ENCODE results near the gene NIPSNAP2. TPM values are rescaled to one million over a fixed set of nuclear protein-coding genes. Genes with fewer than 3 reads are reported as not detected.
"Not testable (repeated sequence)": the region's sequence is repeated elsewhere in the genome, so short reads cannot be mapped to it uniquely, and the experiment has no call there.

Gene NIPSNAP2
- total and polyA plus RNA-seq, 5 experiments from 2014 or later: 27.6 to 47.9 (median 36.3) TPM

DNA sequence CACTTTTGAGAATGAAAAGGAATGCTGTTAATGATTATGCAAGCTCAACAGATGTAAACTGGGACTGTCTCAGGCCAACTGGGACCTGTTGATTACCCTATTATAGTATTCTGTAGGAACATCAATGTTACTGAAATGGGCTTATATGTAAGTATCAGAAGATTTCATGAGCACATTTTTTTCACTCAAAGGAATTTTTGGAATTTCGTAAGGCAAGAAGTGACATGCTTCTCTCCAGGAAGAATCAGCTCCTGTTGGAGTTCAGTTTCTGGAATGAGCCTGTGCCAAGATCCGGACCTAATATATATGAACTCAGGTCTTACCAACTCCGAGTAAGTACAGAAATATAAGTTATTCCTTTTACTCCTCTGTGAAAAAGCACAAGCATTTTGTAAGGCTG lies 19.2 kb downstream of the NIPSNAP2 start:
- ATAC-seq (no peak), DNase-seq (no peak)
- Mint-ChIP-seq H3K4me1 (peaks cover 0 to 7% (median under 1%) of the 10 kb centered on the region in 4 donors), H3K4me3 (no peak overlapping the region), H3K27me3 (no peaks in the 10 kb centered on the region), H3K36me3 (peaks cover 0 to 85% (median 30%) of the 10 kb centered on the region in 3 donors), H3K27ac (no peak overlapping the region), H3K9me3 (no peaks in the 10 kb centered on the region)
- POLR2A ChIA-PET: no interaction called here

DNA sequence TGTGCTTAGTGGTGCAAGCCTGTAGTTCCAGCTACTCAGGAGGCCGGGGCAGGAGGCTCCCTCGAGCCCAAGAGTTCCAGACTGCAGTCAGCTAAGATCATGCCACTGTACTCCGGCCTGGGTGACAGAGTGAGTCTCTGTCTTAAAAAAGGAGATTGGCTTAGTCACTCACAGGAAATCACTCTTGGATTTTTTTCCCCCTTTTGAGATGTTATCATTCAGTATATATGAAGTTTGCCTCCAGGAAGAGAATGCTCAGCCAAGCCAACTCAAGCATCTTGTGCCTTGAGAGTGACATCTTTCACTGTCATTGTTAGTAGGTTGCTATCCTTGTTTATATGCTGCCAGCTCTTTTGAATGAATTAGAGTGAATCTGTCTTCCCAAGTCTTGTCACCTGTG lies 28.0 kb downstream of the NIPSNAP2 start:
- no peaks in the 10 kb centered on the region for H3K27me3 Mint-ChIP-seq
- no peak for DNase-seq
- POLR2A ChIA-PET: no interaction called here
- peaks cover 0 to 78% (median 16%) of the 10 kb centered on the region in 3 donors for H3K36me3 Mint-ChIP-seq
- no peaks in the 10 kb centered on the region for H3K4me1 Mint-ChIP-seq
- H3K27ac Mint-ChIP-seq: peak overlapping the region in 1 of 10 donors; percentile 66
- H3K9me3 Mint-ChIP-seq: no peaks in the 10 kb centered on the region
- H3K4me3 Mint-ChIP-seq: no peak overlapping the region
- no peak for ATAC-seq

GRCh38 chr7:55996856-55997500 lies 32.6 kb downstream of the NIPSNAP2 start:
- POLR2A ChIA-PET: no interaction called here
- Mint-ChIP-seq H3K4me3 (no peak overlapping the region), H3K36me3 (peaks cover 0 to 70% (median 20%) of the 10 kb centered on the region in 3 donors), H3K27me3 (no peaks in the 10 kb centered on the region), H3K9me3 (no peaks in the 10 kb centered on the region), H3K4me1 (peaks cover 0 to 4% (median 0%) of the 10 kb centered on the region in 4 donors), H3K27ac (peak overlapping the region in 1 of 10 donors; percentile 55)
- no peak for ATAC-seq
- no peak for DNase-seq

GRCh38 chr7:56003749-56004148 lies 39.4 kb downstream of the NIPSNAP2 start:
- Mint-ChIP-seq H3K4me1 (peaks cover 0 to 4% (median 0%) of the 10 kb centered on the region in 4 donors), H3K4me3 (no peak overlapping the region), H3K27ac (no peak overlapping the region), H3K27me3 (no peaks in the 10 kb centered on the region), H3K9me3 (no peaks in the 10 kb centered on the region), H3K36me3 (peaks cover 0 to 17% (median 6%) of the 10 kb centered on the region in 3 donors)
- ATAC-seq: no peak
- no peak for DNase-seq
- POLR2A ChIA-PET: no interaction called here

- POLR2A ChIA-PET: no interaction called here
- no peak for DNase-seq
- H3K4me3 Mint-ChIP-seq: no peak overlapping the region
- no peaks in the 10 kb centered on the region for H3K4me1 Mint-ChIP-seq
- no peak for ATAC-seq
- no peaks in the 10 kb centered on the region for H3K9me3 Mint-ChIP-seq
- no peak overlapping the region for H3K27ac Mint-ChIP-seq
- no peaks in the 10 kb centered on the region for H3K27me3 Mint-ChIP-seq
- H3K36me3 Mint-ChIP-seq: peaks cover 0 to 12% (median 6%) of the 10 kb centered on the region in 3 donors
Observed at GRCh38 chr7:56007167-56007652, 42.8 kb downstream of the NIPSNAP2 start.

GRCh38 chr7:56007891-56008290 lies 43.5 kb downstream of the NIPSNAP2 start:
- Mint-ChIP-seq H3K4me3 (no peak overlapping the region), H3K27me3 (no peaks in the 10 kb centered on the region), H3K9me3 (no peaks in the 10 kb centered on the region), H3K4me1 (no peaks in the 10 kb centered on the region), H3K27ac (no peak overlapping the region), H3K36me3 (peaks cover 0 to 12% (median 6%) of the 10 kb centered on the region in 3 donors)
- POLR2A ChIA-PET: interaction anchor here (0.7 kb wide), 1 partner anchor 628 kb away, joined by 3 read pairs; no protein-coding TSS in a partner anchor
- ATAC-seq (no peak), DNase-seq (no peak)

- no peak overlapping the region for H3K27ac Mint-ChIP-seq
- H3K4me3 Mint-ChIP-seq: no peak overlapping the region
- POLR2A ChIA-PET: interaction anchor here (0.7 kb wide), 1 partner anchor 13 kb away, joined by 3 read pairs; no protein-coding TSS in a partner anchor
- H3K27me3 Mint-ChIP-seq: no peaks in the 10 kb centered on the region
- ATAC-seq: no peak
- no peak for DNase-seq
- no peaks in the 10 kb centered on the region for H3K9me3 Mint-ChIP-seq
- H3K36me3 Mint-ChIP-seq: peaks cover 0 to 17% (median 6%) of the 10 kb centered on the region in 3 donors
- no peaks in the 10 kb centered on the region for H3K4me1 Mint-ChIP-seq
Observed at GRCh38 chr7:56009695-56010094, 45.3 kb downstream of the NIPSNAP2 start.

DNA sequence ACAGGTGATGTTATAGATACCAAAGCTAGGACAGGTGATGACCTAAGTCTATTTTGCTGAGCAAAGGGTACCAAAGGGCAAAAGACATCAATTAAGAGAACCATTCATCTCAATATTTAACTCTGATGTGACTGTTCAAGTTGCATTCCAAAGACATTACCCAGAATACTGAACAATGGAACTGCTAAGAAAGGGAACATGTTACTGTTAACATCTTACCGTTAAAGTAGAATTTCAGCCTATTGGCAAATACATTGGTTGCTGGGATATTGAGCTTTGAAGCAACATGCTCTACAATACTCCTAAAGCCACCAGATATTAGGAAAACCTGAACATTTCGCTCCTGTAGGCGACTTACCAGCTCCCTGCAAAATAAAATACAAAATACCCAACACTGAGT lies 52.6 kb downstream of the NIPSNAP2 start:
- DNase-seq, ATAC-seq, POLR2A ChIA-PET, H3K4me3 Mint-ChIP-seq, H3K9me3 Mint-ChIP-seq, H3K4me1 Mint-ChIP-seq, H3K27ac Mint-ChIP-seq, H3K27me3 Mint-ChIP-seq: not testable (repeated sequence)
- H3K36me3 Mint-ChIP-seq: peaks cover 0 to 21% (median 3%) of the 10 kb centered on the region in 3 donors

GRCh38 chr7:56019501-56019900 lies 55.1 kb downstream of the NIPSNAP2 start:
- Mint-ChIP-seq H3K27me3 (no peaks in the 10 kb centered on the region), H3K4me3 (no peak overlapping the region), H3K9me3 (no peaks in the 10 kb centered on the region), H3K4me1 (no peaks in the 10 kb centered on the region), H3K36me3 (peaks cover 0 to 17% (median 8%) of the 10 kb centered on the region in 3 donors), H3K27ac (no peak overlapping the region)
- POLR2A ChIA-PET: no interaction called here
- DNase-seq: no peak
- ATAC-seq: no peak

GRCh38 chr7:56023500-56023899 lies 59.1 kb downstream of the NIPSNAP2 start:
- Mint-ChIP-seq H3K36me3 (peaks cover 0 to 19% (median 8%) of the 10 kb centered on the region in 3 donors), H3K4me3 (no peak overlapping the region), H3K27me3 (no peaks in the 10 kb centered on the region), H3K4me1 (peaks cover 0 to 3% (median 0%) of the 10 kb centered on the region in 4 donors), H3K27ac (no peak overlapping the region), H3K9me3 (no peaks in the 10 kb centered on the region)
- ATAC-seq (no peak), DNase-seq (no peak)
- POLR2A ChIA-PET: no interaction called here

DNA sequence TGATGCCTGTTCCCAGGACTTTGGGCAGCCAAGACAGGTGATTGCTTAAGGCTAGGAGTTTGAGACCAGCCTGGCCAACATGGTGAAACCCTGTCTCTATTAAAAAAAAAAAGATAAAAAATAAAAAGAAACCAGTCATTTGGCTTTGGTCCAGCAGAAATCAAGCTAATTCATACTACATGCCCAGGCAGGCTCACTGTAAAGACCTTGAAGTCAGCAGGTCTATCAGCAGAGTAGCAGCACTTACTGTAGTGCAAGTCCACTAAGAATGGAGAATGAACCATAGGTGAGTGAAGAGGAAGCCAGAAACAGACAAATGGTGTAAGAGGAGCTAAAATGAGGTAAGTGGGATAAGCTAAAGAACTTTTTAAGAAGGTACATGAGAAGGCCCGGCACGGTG lies 62.2 kb downstream of the NIPSNAP2 start:
- POLR2A ChIA-PET: no interaction called here
- DNase-seq (no peak), ATAC-seq (no peak)
- Mint-ChIP-seq H3K36me3 (peaks cover 0 to 15% (median 9%) of the 10 kb centered on the region in 3 donors), H3K27me3 (no peaks in the 10 kb centered on the region), H3K9me3 (no peaks in the 10 kb centered on the region), H3K4me1 (peaks cover 0 to 3% (median under 1%) of the 10 kb centered on the region in 4 donors), H3K4me3 (no peak overlapping the region), H3K27ac (peak overlapping the region in 1 of 10 donors; percentile 63)

DNA sequence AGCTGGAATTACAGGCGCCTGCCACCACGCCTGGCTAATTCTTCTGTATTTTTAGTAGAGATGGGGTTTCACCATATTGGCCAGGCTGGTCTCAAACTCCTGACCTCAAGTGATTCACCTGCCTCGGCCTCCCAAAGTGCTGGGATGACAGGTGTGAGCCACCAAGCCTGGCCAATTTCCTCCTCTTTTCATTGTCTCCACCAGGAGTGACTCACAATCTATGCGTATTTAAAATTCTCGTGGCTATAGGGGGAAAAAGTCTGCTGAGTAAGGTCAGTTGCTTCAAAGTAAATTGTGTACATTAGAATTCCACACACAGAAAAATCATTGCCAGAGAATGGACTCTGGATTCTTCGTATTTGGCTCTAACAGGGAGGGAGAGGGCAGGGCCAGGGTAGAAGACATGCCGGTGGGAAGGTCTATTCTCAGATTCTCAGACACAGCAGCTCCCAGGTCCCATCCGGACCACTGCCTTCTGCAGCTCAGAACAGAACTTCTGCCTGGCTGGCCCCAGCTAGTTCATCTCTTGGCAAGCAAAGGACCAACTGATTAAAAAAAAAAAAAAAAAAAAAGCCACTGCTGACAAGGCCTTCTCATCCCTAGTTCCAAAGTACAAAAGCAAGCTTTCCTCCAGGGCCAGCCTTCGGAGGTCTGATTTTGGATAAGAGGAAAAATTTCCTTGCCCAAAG lies 64.7 kb downstream of the NIPSNAP2 start:
- ATAC-seq: no peak
- Mint-ChIP-seq H3K9me3 (no peaks in the 10 kb centered on the region), H3K27ac (peak overlapping the region in 1 of 10 donors; percentile 41), H3K27me3 (no peaks in the 10 kb centered on the region), H3K4me3 (no peak overlapping the region), H3K36me3 (peaks cover 0 to 12% (median 4%) of the 10 kb centered on the region in 3 donors), H3K4me1 (peaks cover 7 to 13% (median 11%) of the 10 kb centered on the region in 4 donors)
- no peak for DNase-seq
- POLR2A ChIA-PET: no interaction called here

- DNase-seq (no peak), ATAC-seq (no peak)
- peaks cover 7 to 13% (median 12%) of the 10 kb centered on the region in 4 donors for H3K4me1 Mint-ChIP-seq
- no peaks in the 10 kb centered on the region for H3K27me3 Mint-ChIP-seq
- peaks cover 0 to 12% (median 4%) of the 10 kb centered on the region in 3 donors for H3K36me3 Mint-ChIP-seq
- H3K4me3 Mint-ChIP-seq: no peak overlapping the region
- no peak overlapping the region for H3K27ac Mint-ChIP-seq
- no peaks in the 10 kb centered on the region for H3K9me3 Mint-ChIP-seq
- POLR2A ChIA-PET: no interaction called here
Observed at GRCh38 chr7:56030340-56030739, 66.0 kb downstream of the NIPSNAP2 start.

All from naive thymus-derived CD8-positive, alpha-beta T cell (primary cell).